Stimulated activated naive CD8-positive, alpha-beta T cell treated with anti-CD3 and anti-CD28 coated beads, Interleukin-15, Interleukin-2, amounts not matched to agents 100 ng/mL and 50 ng/mL, for 24 hours (primary cell): ENCODE measurements around the gene ERBB2.
"Not testable (repeated sequence)": the region's sequence is repeated elsewhere in the genome, so short reads cannot be mapped to it uniquely, and the experiment has no call there.

Experiments
- H3K27ac Mint-ChIP-seq: one replicate; pipeline ENCODE4 v1.8.0; 2021; ENCODE audit warnings: mild to moderate bottlenecking, mixed read lengths
- H3K27me3 Mint-ChIP-seq: one replicate; pipeline ENCODE4 v1.8.0; 2021; ENCODE audit warnings: mixed read lengths
- H3K36me3 Mint-ChIP-seq: one replicate; pipeline ENCODE4 v1.8.0; 2021; ENCODE audit warnings: low read depth, mixed read lengths
- H3K4me1 Mint-ChIP-seq: one replicate; pipeline ENCODE4 v1.8.0; 2021; ENCODE audit warnings: low read depth, mixed read lengths
- H3K4me3 Mint-ChIP-seq: one replicate; pipeline ENCODE4 v1.8.0; 2021; ENCODE audit warnings: mild to moderate bottlenecking, mixed read lengths
- H3K9me3 Mint-ChIP-seq: one replicate; pipeline ENCODE4 v1.8.0; 2021; ENCODE audit warnings: mixed read lengths

Gene ERBB2

GRCh38 chr17:39716073-39716818 lies 16.4 kb downstream of the ERBB2 start:
- no peaks in the 10 kb centered on the region for H3K9me3 Mint-ChIP-seq
- H3K36me3 Mint-ChIP-seq: no peaks in the 10 kb centered on the region
- H3K27me3 Mint-ChIP-seq: no peaks in the 10 kb centered on the region
- no peak overlapping the region for H3K4me3 Mint-ChIP-seq
- no peaks in the 10 kb centered on the region for H3K4me1 Mint-ChIP-seq
- H3K27ac Mint-ChIP-seq: no peak overlapping the region

GRCh38 chr17:39716879-39717536 lies 17.1 kb downstream of the ERBB2 start:
- Mint-ChIP-seq H3K9me3 (no peaks in the 10 kb centered on the region), H3K36me3 (no peaks in the 10 kb centered on the region), H3K27me3 (no peaks in the 10 kb centered on the region), H3K4me3 (no peak overlapping the region), H3K27ac (no peak overlapping the region), H3K4me1 (no peaks in the 10 kb centered on the region)

GRCh38 chr17:39717660-39718059 lies 17.8 kb downstream of the ERBB2 start:
- Mint-ChIP-seq H3K27ac (no peak overlapping the region), H3K36me3 (no peaks in the 10 kb centered on the region), H3K4me1 (no peaks in the 10 kb centered on the region), H3K27me3 (no peaks in the 10 kb centered on the region), H3K4me3 (no peak overlapping the region), H3K9me3 (no peaks in the 10 kb centered on the region)

GRCh38 chr17:39719563-39720355 lies 19.9 kb downstream of the ERBB2 start:
- Mint-ChIP-seq H3K9me3 (no peaks in the 10 kb centered on the region), H3K36me3 (peaks cover 1% of the 10 kb centered on the region), H3K4me1 (no peaks in the 10 kb centered on the region), H3K27ac (no peak overlapping the region), H3K27me3 (no peaks in the 10 kb centered on the region), H3K4me3 (no peak overlapping the region)

GRCh38 chr17:39722104-39722503 lies 22.2 kb downstream of the ERBB2 start:
- no peaks in the 10 kb centered on the region for H3K4me1 Mint-ChIP-seq
- no peaks in the 10 kb centered on the region for H3K9me3 Mint-ChIP-seq
- no peak overlapping the region for H3K27ac Mint-ChIP-seq
- no peak overlapping the region for H3K4me3 Mint-ChIP-seq
- peaks cover 4% of the 10 kb centered on the region for H3K36me3 Mint-ChIP-seq
- H3K27me3 Mint-ChIP-seq: no peaks in the 10 kb centered on the region

GRCh38 chr17:39722965-39723848 lies 23.3 kb downstream of the ERBB2 start:
- Mint-ChIP-seq H3K4me1 (no peaks in the 10 kb centered on the region), H3K36me3 (peaks cover 5% of the 10 kb centered on the region), H3K9me3 (no peaks in the 10 kb centered on the region), H3K4me3 (no peak overlapping the region), H3K27ac (no peak overlapping the region), H3K27me3 (no peaks in the 10 kb centered on the region)

- H3K27ac Mint-ChIP-seq: no peak overlapping the region
- peaks cover 10% of the 10 kb centered on the region for H3K36me3 Mint-ChIP-seq
- H3K4me3 Mint-ChIP-seq: no peak overlapping the region
- peaks cover 13% of the 10 kb centered on the region for H3K4me1 Mint-ChIP-seq
- H3K9me3 Mint-ChIP-seq: no peaks in the 10 kb centered on the region
- H3K27me3 Mint-ChIP-seq: no peaks in the 10 kb centered on the region
Measured at GRCh38 chr17:39724731-39725130, 24.9 kb downstream of the ERBB2 start.

GRCh38 chr17:39725923-39726322 lies 26.1 kb downstream of the ERBB2 start:
- H3K27ac Mint-ChIP-seq, H3K27me3 Mint-ChIP-seq, H3K4me3 Mint-ChIP-seq, H3K9me3 Mint-ChIP-seq: not testable (repeated sequence)
- Mint-ChIP-seq H3K36me3 (peaks cover 10% of the 10 kb centered on the region), H3K4me1 (peaks cover 16% of the 10 kb centered on the region)

GRCh38 chr17:39726617-39727016 lies 26.8 kb downstream of the ERBB2 start:
- no peaks in the 10 kb centered on the region for H3K9me3 Mint-ChIP-seq
- H3K27ac Mint-ChIP-seq: no peak overlapping the region
- no peaks in the 10 kb centered on the region for H3K27me3 Mint-ChIP-seq
- H3K4me3 Mint-ChIP-seq: no peak overlapping the region
- H3K36me3 Mint-ChIP-seq: peaks cover 10% of the 10 kb centered on the region
- peaks cover 19% of the 10 kb centered on the region for H3K4me1 Mint-ChIP-seq

GRCh38 chr17:39727556-39727955 lies 27.7 kb downstream of the ERBB2 start:
- Mint-ChIP-seq H3K4me3 (no peak overlapping the region), H3K9me3 (no peaks in the 10 kb centered on the region), H3K27ac (no peak overlapping the region), H3K4me1 (peaks cover 19% of the 10 kb centered on the region), H3K36me3 (peaks cover 10% of the 10 kb centered on the region), H3K27me3 (no peaks in the 10 kb centered on the region)

GRCh38 chr17:39729280-39729851 lies 29.5 kb downstream of the ERBB2 start:
- peaks cover 19% of the 10 kb centered on the region for H3K4me1 Mint-ChIP-seq
- H3K36me3 Mint-ChIP-seq: peaks cover 10% of the 10 kb centered on the region
- no peaks in the 10 kb centered on the region for H3K27me3 Mint-ChIP-seq
- H3K4me3 Mint-ChIP-seq: peak overlapping the region; percentile 93
- peak overlapping the region; percentile 89 for H3K27ac Mint-ChIP-seq
- no peaks in the 10 kb centered on the region for H3K9me3 Mint-ChIP-seq

- Mint-ChIP-seq H3K27me3 (no peaks in the 10 kb centered on the region), H3K36me3 (peaks cover 6% of the 10 kb centered on the region), H3K4me3 (peak within 1 kb of the TSS; percentile 93), H3K27ac (peak within 1 kb of the TSS; percentile 89), H3K4me1 (peaks cover 19% of the 10 kb centered on the region), H3K9me3 (no peaks in the 10 kb centered on the region)
Measured at GRCh38 chr17:39730095-39730921, 30.4 kb downstream of the ERBB2 start, which contains the start of gene MIEN1. Gene MIEN1, minus strand, starts transcription at chr17:39730532. Its CDS starts 37 bp downstream, at chr17:39730495.

GRCh38 chr17:39732586-39732985 lies 32.7 kb downstream of the ERBB2 start:
- H3K4me3 Mint-ChIP-seq: no peak overlapping the region

More at GRCh38 chr17:39732586-39732985, 32.7 kb downstream of the ERBB2 start:
- no peaks in the 10 kb centered on the region for H3K27me3 Mint-ChIP-seq
- no peak overlapping the region for H3K27ac Mint-ChIP-seq
- peaks cover 6% of the 10 kb centered on the region for H3K36me3 Mint-ChIP-seq
- H3K4me1 Mint-ChIP-seq: peaks cover 19% of the 10 kb centered on the region
- H3K9me3 Mint-ChIP-seq: no peaks in the 10 kb centered on the region
